ENCODE results near the gene CTNS.

CTNS gene

GRCh38 chr17:3621146-3621720 is 15.3 kb upstream of the CTNS start:
- 96% methylated on average over 7 of the region's 8 CpGs for WGBS (ENCODE audit: insufficient coverage)
- POLR2A ChIA-PET, result interaction anchor here (0.5 kb wide), 1 partner anchor 759 kb away, joined by 3 read pairs; no protein-coding TSS in a partner anchor
- Histone ChIP-seq H3K4me1 (ENCODE audit: control extremely low read depth in 1 of 4, control insufficient read depth in 4 of 4, insufficient read depth in 4 of 4, low read length in 3 of 4) (no peaks in the 10 kb centered on the region), H3K4me3 (ENCODE audit: control insufficient read depth in 1 of 7, extremely low read depth in 1 of 7, insufficient read depth in 4 of 7, low read depth in 2 of 7, low read length in 6 of 7) (no peak overlapping the region), H3K27ac (ENCODE audit: insufficient read depth in 1 of 2, low read depth in 1 of 2, low read length in 2 of 2, poor library complexity in 1 of 2, severe bottlenecking in 2 of 2) (no peak overlapping the region), H3K36me3 (ENCODE audit: control insufficient read depth in 4 of 4, insufficient read depth in 4 of 4, low read length in 3 of 4) (peaks cover 24 to 77% (median 49%) of the 10 kb centered on the region in 4 experiments), H3K27me3 (replicated peaks in 2 of 5; ENCODE audit: control insufficient read depth in 4 of 5, insufficient read depth in 5 of 5, low read length in 4 of 5) (no peaks in the 10 kb centered on the region), H3K9me3 (ENCODE audit: control extremely low read depth in 1 of 5, control insufficient read depth in 4 of 5, insufficient read depth in 2 of 5, low read depth in 1 of 5, low read length in 4 of 5) (peaks cover 1 to 21% (median 7%) of the 10 kb centered on the region in 5 experiments)
- CTCF ChIA-PET, result interaction anchor here (0.5 kb wide), 1 partner anchor 798 kb away, joined by 3 read pairs; no protein-coding TSS in a partner anchor
- no peak for DNase-seq

- Histone ChIP-seq H3K36me3 (ENCODE audit: control insufficient read depth in 4 of 4, insufficient read depth in 4 of 4, low read length in 3 of 4) (peaks cover 20 to 74% (median 48%) of the 10 kb centered on the region in 4 experiments), H3K27ac (ENCODE audit: insufficient read depth in 1 of 2, low read depth in 1 of 2, low read length in 2 of 2, poor library complexity in 1 of 2, severe bottlenecking in 2 of 2) (no peak overlapping the region), H3K27me3 (replicated peaks in 2 of 5; ENCODE audit: control insufficient read depth in 4 of 5, insufficient read depth in 5 of 5, low read length in 4 of 5) (no peaks in the 10 kb centered on the region), H3K9me3 (ENCODE audit: control extremely low read depth in 1 of 5, control insufficient read depth in 4 of 5, insufficient read depth in 2 of 5, low read depth in 1 of 5, low read length in 4 of 5) (peaks cover 0 to 9% (median 0%) of the 10 kb centered on the region in 5 experiments), H3K4me3 (ENCODE audit: control insufficient read depth in 1 of 7, extremely low read depth in 1 of 7, insufficient read depth in 4 of 7, low read depth in 2 of 7, low read length in 6 of 7) (no peak overlapping the region), H3K4me1 (ENCODE audit: control extremely low read depth in 1 of 4, control insufficient read depth in 4 of 4, insufficient read depth in 4 of 4, low read length in 3 of 4) (no peaks in the 10 kb centered on the region)
- ChIA-PET POLR2A (no interaction called here), CTCF (interaction anchor here (1.2 kb wide), 1 partner anchor 13 kb away, joined by 3 read pairs; the partner anchor contains the start of genes CTNS and SHPK)
- DNase-seq, result no peak
- 96% methylated on average over 14 of the region's 16 CpGs for WGBS (ENCODE audit: insufficient coverage)
These were observed 13.5 kb upstream of the CTNS start for GRCh38 chr17:3622977-3623594.

DNA sequence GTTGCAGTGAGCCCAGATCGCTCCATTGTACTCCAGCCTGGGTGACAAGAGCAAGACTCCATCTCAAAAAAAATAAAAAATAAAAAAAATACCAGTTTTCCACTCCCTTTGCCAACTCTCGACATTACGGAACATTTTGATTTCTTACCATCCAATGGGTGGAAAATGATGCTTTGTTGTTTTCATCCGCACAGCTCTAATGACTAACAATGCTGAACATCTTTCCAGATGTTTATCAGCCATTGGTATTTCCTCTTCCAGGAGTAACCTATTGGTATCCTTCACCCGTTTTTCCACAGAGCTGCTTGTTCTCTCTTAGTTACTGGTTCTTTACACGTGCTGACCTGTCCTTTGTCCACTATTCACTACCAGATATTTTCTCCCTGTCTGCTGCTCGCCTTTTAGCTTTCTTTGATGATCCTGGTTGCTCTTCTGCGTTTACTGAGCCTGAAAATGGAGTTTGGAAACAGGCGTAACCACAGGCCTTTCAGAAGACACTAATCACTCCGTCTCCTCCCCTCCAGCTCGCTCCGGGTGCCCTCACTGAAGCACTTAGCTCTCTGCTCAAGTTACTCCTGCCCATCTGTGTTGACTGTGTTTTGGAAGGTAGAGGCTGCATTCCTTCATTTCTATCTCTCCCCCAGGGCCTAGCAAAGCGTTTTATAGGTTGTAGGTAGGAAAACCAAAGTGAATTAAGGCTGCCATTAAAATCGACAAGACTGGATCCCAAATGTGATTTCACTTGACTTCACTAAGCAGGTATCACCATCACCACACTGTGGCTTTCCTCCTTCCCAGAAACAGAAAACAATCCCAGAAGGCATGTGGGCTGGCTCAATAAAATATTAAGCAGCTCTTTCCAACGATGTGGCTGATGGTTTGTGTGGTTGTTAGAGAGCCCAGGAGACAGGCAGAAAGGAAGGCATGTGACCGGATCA is 9.5 kb upstream of the CTNS start:
- H3K4me1 ChIP-seq (ENCODE audit: control extremely low read depth in 1 of 4, control insufficient read depth in 4 of 4, insufficient read depth in 4 of 4, low read length in 3 of 4), result no peaks in the 10 kb centered on the region
- H3K27ac ChIP-seq (ENCODE audit: insufficient read depth in 1 of 2, low read depth in 1 of 2, low read length in 2 of 2, poor library complexity in 1 of 2, severe bottlenecking in 2 of 2), result no peak overlapping the region
- ChIA-PET POLR2A (no interaction called here), CTCF (interaction anchor here (0.6 to 0.9 kb wide), 3 partner anchors 10 to 201 kb away, joined by 3 read pairs; no protein-coding TSS in a partner anchor)
- no peaks in the 10 kb centered on the region for H3K27me3 ChIP-seq (replicated peaks in 2 of 5; ENCODE audit: control insufficient read depth in 4 of 5, insufficient read depth in 5 of 5, low read length in 4 of 5)
- no peak for DNase-seq
- 84% methylated on average over 10 of the region's 16 CpGs for WGBS (ENCODE audit: insufficient coverage)
- no peak overlapping the region for H3K4me3 ChIP-seq (ENCODE audit: control insufficient read depth in 1 of 7, extremely low read depth in 1 of 7, insufficient read depth in 4 of 7, low read depth in 2 of 7, low read length in 6 of 7)
- no peaks in the 10 kb centered on the region for H3K9me3 ChIP-seq (ENCODE audit: control extremely low read depth in 1 of 5, control insufficient read depth in 4 of 5, insufficient read depth in 2 of 5, low read depth in 1 of 5, low read length in 4 of 5)
- peaks cover 14 to 60% (median 43%) of the 10 kb centered on the region in 4 experiments for H3K36me3 ChIP-seq (ENCODE audit: control insufficient read depth in 4 of 4, insufficient read depth in 4 of 4, low read length in 3 of 4)

- WGBS (ENCODE audit: insufficient coverage), result 95% methylated on average over 7 of the region's 11 CpGs
- ChIA-PET POLR2A (no interaction called here), CTCF (interaction anchor here (0.6 to 0.9 kb wide), 3 partner anchors 9 to 200 kb away, joined by 3 read pairs; no protein-coding TSS in a partner anchor)
- Histone ChIP-seq H3K9me3 (ENCODE audit: control extremely low read depth in 1 of 5, control insufficient read depth in 4 of 5, insufficient read depth in 2 of 5, low read depth in 1 of 5, low read length in 4 of 5) (no peaks in the 10 kb centered on the region), H3K27me3 (replicated peaks in 2 of 5; ENCODE audit: control insufficient read depth in 4 of 5, insufficient read depth in 5 of 5, low read length in 4 of 5) (no peaks in the 10 kb centered on the region), H3K36me3 (ENCODE audit: control insufficient read depth in 4 of 4, insufficient read depth in 4 of 4, low read length in 3 of 4) (peaks cover 11 to 59% (median 43%) of the 10 kb centered on the region in 4 experiments), H3K4me3 (ENCODE audit: control insufficient read depth in 1 of 7, extremely low read depth in 1 of 7, insufficient read depth in 4 of 7, low read depth in 2 of 7, low read length in 6 of 7) (no peak overlapping the region), H3K27ac (ENCODE audit: insufficient read depth in 1 of 2, low read depth in 1 of 2, low read length in 2 of 2, poor library complexity in 1 of 2, severe bottlenecking in 2 of 2) (no peak overlapping the region), H3K4me1 (ENCODE audit: control extremely low read depth in 1 of 4, control insufficient read depth in 4 of 4, insufficient read depth in 4 of 4, low read length in 3 of 4) (no peaks in the 10 kb centered on the region)
- no peak for DNase-seq
These were observed 8.8 kb upstream of the CTNS start for GRCh38 chr17:3627769-3628167.

- Histone ChIP-seq H3K27ac (ENCODE audit: insufficient read depth in 1 of 2, low read depth in 1 of 2, low read length in 2 of 2, poor library complexity in 1 of 2, severe bottlenecking in 2 of 2) (no peak overlapping the region), H3K4me3 (ENCODE audit: control insufficient read depth in 1 of 7, extremely low read depth in 1 of 7, insufficient read depth in 4 of 7, low read depth in 2 of 7, low read length in 6 of 7) (no peak overlapping the region), H3K27me3 (replicated peaks in 2 of 5; ENCODE audit: control insufficient read depth in 4 of 5, insufficient read depth in 5 of 5, low read length in 4 of 5) (no peaks in the 10 kb centered on the region), H3K9me3 (ENCODE audit: control extremely low read depth in 1 of 5, control insufficient read depth in 4 of 5, insufficient read depth in 2 of 5, low read depth in 1 of 5, low read length in 4 of 5) (no peaks in the 10 kb centered on the region), H3K36me3 (ENCODE audit: control insufficient read depth in 4 of 4, insufficient read depth in 4 of 4, low read length in 3 of 4) (peaks cover 6 to 39% (median 27%) of the 10 kb centered on the region in 4 experiments), H3K4me1 (ENCODE audit: control extremely low read depth in 1 of 4, control insufficient read depth in 4 of 4, insufficient read depth in 4 of 4, low read length in 3 of 4) (peaks cover 0 to 8% (median 5%) of the 10 kb centered on the region in 4 experiments)
- no peak for DNase-seq
- ChIA-PET POLR2A (no interaction called here), CTCF (interaction anchor here (2.2 kb wide), 1 partner anchor 16 kb away, joined by 8 read pairs; no protein-coding TSS in a partner anchor)
- WGBS (ENCODE audit: insufficient coverage), result 97% methylated on average over 5 of the region's 10 CpGs
These were observed 5.8 kb upstream of the CTNS start for GRCh38 chr17:3630781-3631180.

- DNase-seq, result no peak
- ChIA-PET CTCF (interaction anchor here (1.1 kb wide), 1 partner anchor 12 kb away, joined by 3 read pairs; no protein-coding TSS in a partner anchor), POLR2A (no interaction called here)
- Histone ChIP-seq H3K4me1 (ENCODE audit: control extremely low read depth in 1 of 4, control insufficient read depth in 4 of 4, insufficient read depth in 4 of 4, low read length in 3 of 4) (peaks cover 0 to 15% (median 12%) of the 10 kb centered on the region in 4 experiments), H3K27me3 (replicated peaks in 2 of 5; ENCODE audit: control insufficient read depth in 4 of 5, insufficient read depth in 5 of 5, low read length in 4 of 5) (no peaks in the 10 kb centered on the region), H3K27ac (ENCODE audit: insufficient read depth in 1 of 2, low read depth in 1 of 2, low read length in 2 of 2, poor library complexity in 1 of 2, severe bottlenecking in 2 of 2) (no peak overlapping the region), H3K9me3 (ENCODE audit: control extremely low read depth in 1 of 5, control insufficient read depth in 4 of 5, insufficient read depth in 2 of 5, low read depth in 1 of 5, low read length in 4 of 5) (no peaks in the 10 kb centered on the region), H3K36me3 (ENCODE audit: control insufficient read depth in 4 of 4, insufficient read depth in 4 of 4, low read length in 3 of 4) (peaks cover 5 to 30% (median 21%) of the 10 kb centered on the region in 4 experiments), H3K4me3 (ENCODE audit: control insufficient read depth in 1 of 7, extremely low read depth in 1 of 7, insufficient read depth in 4 of 7, low read depth in 2 of 7, low read length in 6 of 7) (no peak overlapping the region)
- 100% methylated on average over 5 of the region's 7 CpGs for WGBS (ENCODE audit: insufficient coverage)
These were observed 4.3 kb upstream of the CTNS start for GRCh38 chr17:3632287-3632686.
